ENCODE results near the gene PPP2R5A.
A peak's percentile ranks its signal among the peaks of the same experiment; 100 is the strongest.

The PPP2R5A gene

DNA sequence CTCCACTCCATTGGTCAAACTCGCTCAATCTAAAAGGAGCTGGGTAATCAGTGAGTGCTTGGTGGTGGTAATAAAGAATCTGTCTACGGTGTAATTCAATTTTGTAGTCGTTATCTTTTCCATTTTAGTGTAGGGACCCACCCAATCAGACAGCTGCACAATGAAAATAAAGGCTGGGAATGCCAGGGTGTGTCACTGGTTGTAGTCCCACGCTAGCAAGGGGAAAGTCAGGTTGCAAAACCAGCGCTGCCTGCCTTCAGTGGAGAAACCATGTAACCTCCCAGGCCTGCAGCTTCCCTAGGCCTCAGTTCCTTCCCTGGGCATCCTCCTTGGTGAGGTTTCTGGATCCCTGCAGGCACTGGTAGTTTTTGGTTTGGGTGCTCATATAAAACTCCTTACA, 49.4 kb upstream of the PPP2R5A start:
- H3K4me1 ChIP-seq (ENCODE audit: control insufficient read depth, insufficient read depth, low read length), result no peaks in the 10 kb centered on the region
- CTCF ChIA-PET, result interaction anchor here (0.6 to 1.0 kb wide), 3 partner anchors 15 to 218 kb away, joined by 3 read pairs; no protein-coding TSS in a partner anchor
- TF ChIP-seq, protein P1, sequence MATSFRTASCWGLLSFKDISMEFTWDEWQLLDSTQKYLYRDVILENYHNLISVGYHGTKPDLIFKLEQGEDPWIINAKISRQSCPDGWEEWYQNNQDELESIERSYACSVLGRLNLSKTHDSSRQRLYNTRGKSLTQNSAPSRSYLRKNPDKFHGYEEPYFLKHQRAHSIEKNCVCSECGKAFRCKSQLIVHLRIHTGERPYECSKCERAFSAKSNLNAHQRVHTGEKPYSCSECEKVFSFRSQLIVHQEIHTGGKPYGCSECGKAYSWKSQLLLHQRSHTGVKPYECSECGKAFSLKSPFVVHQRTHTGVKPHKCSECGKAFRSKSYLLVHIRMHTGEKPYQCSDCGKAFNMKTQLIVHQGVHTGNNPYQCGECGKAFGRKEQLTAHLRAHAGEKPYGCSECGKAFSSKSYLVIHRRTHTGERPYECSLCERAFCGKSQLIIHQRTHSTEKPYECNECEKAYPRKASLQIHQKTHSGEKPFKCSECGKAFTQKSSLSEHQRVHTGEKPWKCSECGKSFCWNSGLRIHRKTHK (tag by site-specific recombination; IDR thresholded peaks at IDR 0.05), result no peak
- TF ChIP-seq, protein P2, sequence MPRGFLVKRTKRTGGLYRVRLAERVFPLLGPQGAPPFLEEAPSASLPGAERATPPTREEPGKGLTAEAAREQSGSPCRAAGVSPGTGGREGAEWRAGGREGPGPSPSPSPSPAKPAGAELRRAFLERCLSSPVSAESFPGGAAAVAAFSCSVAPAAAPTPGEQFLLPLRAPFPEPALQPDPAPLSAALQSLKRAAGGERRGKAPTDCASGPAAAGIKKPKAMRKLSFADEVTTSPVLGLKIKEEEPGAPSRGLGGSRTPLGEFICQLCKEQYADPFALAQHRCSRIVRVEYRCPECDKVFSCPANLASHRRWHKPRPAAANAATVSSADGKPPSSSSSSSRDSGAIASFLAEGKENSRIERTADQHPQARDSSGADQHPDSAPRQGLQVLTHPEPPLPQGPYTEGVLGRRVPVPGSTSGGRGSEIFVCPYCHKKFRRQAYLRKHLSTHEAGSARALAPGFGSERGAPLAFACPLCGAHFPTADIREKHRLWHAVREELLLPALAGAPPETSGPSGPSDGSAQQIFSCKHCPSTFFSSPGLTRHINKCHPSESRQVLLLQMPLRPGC (tag by site-specific recombination; IDR thresholded peaks at IDR 0.05), result no peak
- peak; percentile 67 for TF ChIP-seq KLF1 (tag by site-specific recombination; IDR thresholded peaks at IDR 0.05)
- no peak for TF ChIP-seq ZNF768 (tag by site-specific recombination; IDR thresholded peaks at IDR 0.05)
- H3K36me3 ChIP-seq (ENCODE audit: control insufficient read depth in 2 of 2, insufficient read depth in 1 of 2, low read length in 2 of 2), result no peaks in the 10 kb centered on the region
- no peak overlapping the region for H3K27ac ChIP-seq (ENCODE audit: extremely low read depth, low read depth, low read length)
- no peaks in the 10 kb centered on the region for H3K9me3 ChIP-seq (ENCODE audit: control insufficient read depth, insufficient read depth, low read depth, low read length)
- POLR2A ChIA-PET, result interaction anchor here (0.6 to 0.7 kb wide), 2 partner anchors 10 to 1123 kb away, joined by 3 to 5 read pairs; no protein-coding TSS in a partner anchor
- H3K4me3 ChIP-seq (ENCODE audit: low read depth, low read length), result no peak overlapping the region

DNA sequence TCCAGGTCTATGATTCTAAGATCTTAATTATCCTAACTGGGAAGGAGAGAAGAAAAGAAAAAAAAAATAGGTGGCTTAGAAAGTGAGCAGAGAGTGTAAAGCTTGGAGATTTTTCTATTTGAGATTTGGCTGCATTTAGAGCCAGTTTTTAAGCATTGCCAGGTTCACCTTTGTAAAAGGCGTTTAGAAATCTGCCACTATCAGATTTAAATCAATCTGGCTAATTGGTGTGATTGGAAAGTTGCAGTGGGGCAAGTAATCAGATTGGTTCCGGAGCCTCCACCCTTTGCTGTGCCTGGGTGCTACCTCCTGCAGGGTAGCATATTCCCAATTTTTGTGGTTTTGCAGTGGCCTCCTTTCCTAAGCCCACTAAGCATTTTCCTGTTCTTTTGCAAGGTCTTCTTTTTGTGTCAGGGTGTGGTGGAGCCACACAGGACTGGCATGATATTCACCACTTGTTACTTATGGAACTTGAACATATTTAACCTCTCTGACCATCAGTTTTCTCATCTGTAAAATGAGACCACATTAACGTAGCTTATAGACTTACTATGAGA, 48.5 kb upstream of the PPP2R5A start:
- no peaks in the 10 kb centered on the region for H3K9me3 ChIP-seq (ENCODE audit: control insufficient read depth, insufficient read depth, low read depth, low read length)
- no peaks in the 10 kb centered on the region for H3K36me3 ChIP-seq (ENCODE audit: control insufficient read depth in 2 of 2, insufficient read depth in 1 of 2, low read length in 2 of 2)
- no peak overlapping the region for H3K27ac ChIP-seq (ENCODE audit: extremely low read depth, low read depth, low read length)
- ChIA-PET POLR2A (interaction anchor here (0.7 kb wide), 1 partner anchor 49 kb away, joined by 4 read pairs; no protein-coding TSS in a partner anchor), CTCF (interaction anchor here (0.6 to 1.0 kb wide), 3 partner anchors 15 to 55 kb away, joined by 3 read pairs; no protein-coding TSS in a partner anchor)
- H3K4me3 ChIP-seq (ENCODE audit: low read depth, low read length), result no peak overlapping the region
- no peak for TF ChIP-seq ZNF2 (tag by site-specific recombination; IDR thresholded peaks at IDR 0.05)
- TF ChIP-seq ZNF423 (tag by site-specific recombination; IDR thresholded peaks at IDR 0.05), result no peak
- TF ChIP-seq ZNF157 (tag by site-specific recombination; IDR thresholded peaks at IDR 0.05), result no peak
- TF ChIP-seq ZNF626 (tag by site-specific recombination; IDR thresholded peaks at IDR 0.05), result no peak
- TF ChIP-seq ZNF354C (tag by site-specific recombination; IDR thresholded peaks at IDR 0.05; ENCODE audit: borderline replicate concordance, low read depth), result no peak
- TF ChIP-seq ZNF701 (tag by site-specific recombination; IDR thresholded peaks at IDR 0.05), result no peak
- no peak for TF ChIP-seq KLF9 (tag by site-specific recombination; IDR thresholded peaks at IDR 0.05; ENCODE audit: low read depth)
- TF ChIP-seq ZNF768 (tag by site-specific recombination; IDR thresholded peaks at IDR 0.05), result no peak
- no peak for TF ChIP-seq ZNF214 (tag by site-specific recombination; IDR thresholded peaks at IDR 0.05; ENCODE audit: borderline replicate concordance)
- no peak for TF ChIP-seq ZNF433 (tag by site-specific recombination; IDR thresholded peaks at IDR 0.05; ENCODE audit: low read depth)
- no peak for TF ChIP-seq ZNF311 (tag by site-specific recombination; IDR thresholded peaks at IDR 0.05; ENCODE audit: borderline replicate concordance)
- TF ChIP-seq ZNF37A (tag by site-specific recombination; IDR thresholded peaks at IDR 0.05), result no peak
- no peak for TF ChIP-seq ZNF670 (tag by site-specific recombination; IDR thresholded peaks at IDR 0.05; ENCODE audit: low read depth)
- TF ChIP-seq ZSCAN23 (tag by site-specific recombination; IDR thresholded peaks at IDR 0.05), result no peak
- no peaks in the 10 kb centered on the region for H3K4me1 ChIP-seq (ENCODE audit: control insufficient read depth, insufficient read depth, low read length)

DNA sequence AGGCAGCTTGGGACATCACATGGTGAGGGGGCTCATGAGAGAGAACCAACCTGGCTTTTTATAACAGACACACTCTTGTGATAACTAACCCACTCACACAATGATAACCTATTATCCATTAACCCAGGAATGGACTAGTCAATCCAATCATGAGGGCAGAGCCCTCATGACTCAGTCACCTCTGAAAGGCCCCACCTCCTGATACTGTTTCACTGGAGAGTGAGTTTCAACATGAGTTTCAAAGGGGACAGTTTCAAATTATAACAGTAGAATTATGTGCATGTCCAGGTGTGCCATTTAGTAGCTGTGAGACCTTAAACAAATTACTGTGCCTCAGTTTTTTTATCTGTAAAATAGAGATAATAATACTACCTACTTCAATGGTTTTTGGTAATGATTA, 47.6 kb upstream of the PPP2R5A start:
- CTCF ChIA-PET, result interaction anchor here (1.1 kb wide), 1 partner anchor 167 kb away, joined by 3 read pairs; no protein-coding TSS in a partner anchor
- TF ChIP-seq ZNF132 (tag by site-specific recombination; IDR thresholded peaks at IDR 0.05; ENCODE audit: borderline replicate concordance) (no peak), ZNF24 (tag by site-specific recombination; IDR thresholded peaks at IDR 0.05) (no peak), WT1 (tag by site-specific recombination; IDR thresholded peaks at IDR 0.05) (no peak), SALL2 (tag by site-specific recombination; IDR thresholded peaks at IDR 0.05; ENCODE audit: borderline replicate concordance) (no peak)
- TF ChIP-seq, protein P3, sequence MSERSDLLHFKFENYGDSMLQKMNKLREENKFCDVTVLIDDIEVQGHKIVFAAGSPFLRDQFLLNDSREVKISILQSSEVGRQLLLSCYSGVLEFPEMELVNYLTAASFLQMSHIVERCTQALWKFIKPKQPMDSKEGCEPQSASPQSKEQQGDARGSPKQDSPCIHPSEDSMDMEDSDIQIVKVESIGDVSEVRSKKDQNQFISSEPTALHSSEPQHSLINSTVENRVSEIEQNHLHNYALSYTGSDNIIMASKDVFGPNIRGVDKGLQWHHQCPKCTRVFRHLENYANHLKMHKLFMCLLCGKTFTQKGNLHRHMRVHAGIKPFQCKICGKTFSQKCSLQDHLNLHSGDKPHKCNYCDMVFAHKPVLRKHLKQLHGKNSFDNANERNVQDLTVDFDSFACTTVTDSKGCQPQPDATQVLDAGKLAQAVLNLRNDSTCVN (tag by site-specific recombination; optimal IDR thresholded peaks at IDR 0.05), result no peak
- TF ChIP-seq, protein P4, sequence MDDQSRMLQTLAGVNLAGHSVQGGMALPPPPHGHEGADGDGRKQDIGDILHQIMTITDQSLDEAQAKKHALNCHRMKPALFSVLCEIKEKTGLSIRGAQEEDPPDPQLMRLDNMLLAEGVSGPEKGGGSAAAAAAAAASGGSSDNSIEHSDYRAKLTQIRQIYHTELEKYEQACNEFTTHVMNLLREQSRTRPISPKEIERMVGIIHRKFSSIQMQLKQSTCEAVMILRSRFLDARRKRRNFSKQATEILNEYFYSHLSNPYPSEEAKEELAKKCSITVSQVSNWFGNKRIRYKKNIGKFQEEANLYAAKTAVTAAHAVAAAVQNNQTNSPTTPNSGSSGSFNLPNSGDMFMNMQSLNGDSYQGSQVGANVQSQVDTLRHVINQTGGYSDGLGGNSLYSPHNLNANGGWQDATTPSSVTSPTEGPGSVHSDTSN (CRISPR knock-in tag; IDR thresholded peaks at IDR 0.05), result no peak

More for the DNA sequence above, 47.6 kb upstream of the PPP2R5A start:
- Histone ChIP-seq H3K9me3 (ENCODE audit: control insufficient read depth, insufficient read depth, low read depth, low read length) (no peaks in the 10 kb centered on the region), H3K36me3 (ENCODE audit: control insufficient read depth in 2 of 2, insufficient read depth in 1 of 2, low read length in 2 of 2) (no peaks in the 10 kb centered on the region), H3K4me1 (ENCODE audit: control insufficient read depth, insufficient read depth, low read length) (no peaks in the 10 kb centered on the region), H3K4me3 (ENCODE audit: low read depth, low read length) (no peak overlapping the region), H3K27ac (ENCODE audit: extremely low read depth, low read depth, low read length) (no peak overlapping the region)
- POLR2A ChIA-PET, result no interaction called here

Measured in HEK293 (cell line).